Left ventricle myocardium inferior (tissue), 1 donor: ENCODE data around the gene ZNF483. TPM values are rescaled to one million over a fixed set of nuclear protein-coding genes. Genes with fewer than 3 reads are reported as not detected.
"Not testable (repeated sequence)": the region's sequence is repeated elsewhere in the genome, so short reads cannot be mapped to it uniquely, and the experiment has no call there.

Experiments
- DNase-seq: peaks from one replicate; pipeline ENCODE4 v3.0.0-alpha.2; 2020
- H3K27ac ChIP-seq: fragments of 200-600 bp; replicated peaks from 2 replicates; pipeline ENCODE4 v1.8.0; 2021
- H3K27me3 ChIP-seq: fragments of 200-600 bp; 2 replicates; pipeline ENCODE4 v1.8.0; 2021; ENCODE audit warnings: low read depth
- H3K36me3 ChIP-seq: fragments of 200-600 bp; 2 replicates; pipeline ENCODE4 v1.8.0; 2021
- H3K4me1 ChIP-seq: fragments of 200-600 bp; 2 replicates; pipeline ENCODE4 v1.8.0; 2021
- H3K4me3 ChIP-seq: fragments of 200-600 bp; 2 replicates; pipeline ENCODE4 v1.8.0; 2021; ENCODE audit warnings: mild to moderate bottlenecking, moderate library complexity
- H3K9me3 ChIP-seq: fragments of 200-600 bp; replicated peaks from 2 replicates; pipeline ENCODE4 v1.8.0; 2021
- intact Hi-C: fragments of 100-400 bp; cut with micrococcal nuclease; formaldehyde crosslinking; loops from one replicate; pipeline ENCODE4 v1.11.0; 2022
- total RNA-seq: library from RNA; stranded (reverse); fragmentation: NEBNext Ultra II Directional; extraction: Animal tissue kit (Norgen Biotek cat#: 25700); gene quantifications from one replicate; pipeline ENCODE4 v1.2.1, GENCODE V29; 2021
- TF ChIP-seq, protein P1 (sequence below): fragments of 200-600 bp; IDR thresholded peaks from 2 replicates; pipeline ENCODE4 v1.8.0; 2021; ENCODE audit warnings: antibody characterized with exemption, mild to moderate bottlenecking, borderline replicate concordance
- donor health status: DM: no; HTN: yes; CAD: no; lungs with severe emphysema.

The ZNF483 gene
- total RNA-seq, 1 donor from 2014 or later, result 5.8 TPM

DNA sequence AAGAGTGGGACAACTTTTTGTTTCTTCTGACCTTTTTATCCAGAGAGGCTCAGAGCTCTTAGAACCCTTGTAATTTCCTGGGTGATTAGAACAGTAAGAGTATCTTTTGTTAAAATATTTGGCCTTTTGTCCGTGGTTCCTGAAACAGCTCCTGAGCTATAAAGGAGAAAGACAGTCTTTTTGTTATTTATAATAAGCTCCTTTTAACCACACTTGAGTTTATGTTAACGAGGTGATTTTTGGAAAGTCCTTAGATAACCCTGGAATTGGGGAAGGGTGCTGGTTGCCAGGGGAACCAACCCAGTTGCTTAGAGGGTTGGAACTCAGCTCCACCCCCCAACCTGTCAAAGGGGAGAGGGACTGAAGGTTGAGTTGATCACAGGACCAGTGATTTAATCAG lies 4.8 kb downstream of the ZNF483 start:
- peaks cover 18% of the 10 kb centered on the region for H3K4me1 ChIP-seq
- peaks cover 26% of the 10 kb centered on the region for H3K9me3 ChIP-seq
- intact Hi-C loops, result no loop called here
- TF ChIP-seq, protein P1, sequence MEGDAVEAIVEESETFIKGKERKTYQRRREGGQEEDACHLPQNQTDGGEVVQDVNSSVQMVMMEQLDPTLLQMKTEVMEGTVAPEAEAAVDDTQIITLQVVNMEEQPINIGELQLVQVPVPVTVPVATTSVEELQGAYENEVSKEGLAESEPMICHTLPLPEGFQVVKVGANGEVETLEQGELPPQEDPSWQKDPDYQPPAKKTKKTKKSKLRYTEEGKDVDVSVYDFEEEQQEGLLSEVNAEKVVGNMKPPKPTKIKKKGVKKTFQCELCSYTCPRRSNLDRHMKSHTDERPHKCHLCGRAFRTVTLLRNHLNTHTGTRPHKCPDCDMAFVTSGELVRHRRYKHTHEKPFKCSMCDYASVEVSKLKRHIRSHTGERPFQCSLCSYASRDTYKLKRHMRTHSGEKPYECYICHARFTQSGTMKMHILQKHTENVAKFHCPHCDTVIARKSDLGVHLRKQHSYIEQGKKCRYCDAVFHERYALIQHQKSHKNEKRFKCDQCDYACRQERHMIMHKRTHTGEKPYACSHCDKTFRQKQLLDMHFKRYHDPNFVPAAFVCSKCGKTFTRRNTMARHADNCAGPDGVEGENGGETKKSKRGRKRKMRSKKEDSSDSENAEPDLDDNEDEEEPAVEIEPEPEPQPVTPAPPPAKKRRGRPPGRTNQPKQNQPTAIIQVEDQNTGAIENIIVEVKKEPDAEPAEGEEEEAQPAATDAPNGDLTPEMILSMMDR, result no peak
- no peak overlapping the region for H3K4me3 ChIP-seq
- no peak overlapping the region for H3K27ac ChIP-seq
- DNase-seq, result no peak
- peaks cover 77% of the 10 kb centered on the region for H3K36me3 ChIP-seq
- H3K27me3 ChIP-seq, result no peaks in the 10 kb centered on the region

DNA sequence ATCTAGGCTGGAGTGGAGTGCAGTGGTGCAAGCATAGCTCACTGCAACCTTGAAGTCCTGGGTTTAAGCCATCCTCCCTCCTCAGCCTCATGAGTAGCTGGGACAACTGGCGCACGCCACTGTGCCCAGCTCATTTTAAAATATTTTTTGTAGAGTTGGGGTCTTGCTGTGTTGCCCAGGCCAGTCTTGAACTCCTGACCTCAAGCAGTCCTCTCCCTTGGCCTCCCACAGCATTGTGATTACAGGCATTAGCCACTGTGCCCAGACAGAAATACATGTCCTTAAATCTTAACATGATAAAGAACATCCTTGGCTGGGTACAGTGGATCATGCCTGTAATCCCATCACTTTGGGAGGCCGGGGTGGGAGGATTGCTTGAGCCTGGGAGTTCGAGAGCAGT lies 6.7 kb downstream of the ZNF483 start:
- Histone ChIP-seq H3K36me3 (peaks cover 96% of the 10 kb centered on the region), H3K4me1 (no peaks in the 10 kb centered on the region), H3K4me3 (no peak overlapping the region), H3K9me3 (peaks cover 46% of the 10 kb centered on the region), H3K27ac (no peak overlapping the region), H3K27me3 (no peaks in the 10 kb centered on the region)
- intact Hi-C loops, result no loop called here
- TF ChIP-seq, protein P1, result no peak
- no peak for DNase-seq

DNA sequence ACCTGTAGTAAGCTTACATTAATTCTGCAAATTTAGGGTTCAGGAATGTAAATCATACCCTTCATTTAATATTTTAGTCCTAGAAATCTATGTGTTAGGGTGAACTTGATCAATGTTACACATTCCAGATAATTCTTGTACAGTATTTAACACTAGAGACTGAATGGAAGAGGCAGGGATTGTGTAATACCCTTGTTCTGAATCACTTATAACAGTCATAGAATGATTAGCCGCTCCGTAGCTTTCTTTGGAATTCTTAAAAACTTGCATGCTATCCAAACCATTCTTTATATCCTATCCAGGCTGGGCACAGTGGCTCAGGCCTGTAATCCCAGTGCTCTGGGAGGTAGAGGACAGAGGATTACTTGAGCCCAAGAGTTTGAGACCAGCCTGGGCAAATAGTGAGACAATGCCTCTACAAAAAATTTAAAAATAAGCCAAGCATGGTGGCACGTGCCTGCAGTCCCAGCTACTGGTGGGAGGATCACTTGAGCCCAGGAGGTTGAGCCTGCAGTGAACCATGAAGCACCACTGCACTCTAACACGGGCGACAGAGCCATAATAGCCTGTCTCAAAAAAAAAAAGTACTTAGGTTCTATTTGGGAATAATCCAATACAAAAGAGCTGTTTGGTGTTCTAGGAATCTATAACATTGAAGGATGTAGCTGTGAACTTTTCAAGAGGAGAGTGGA lies 8.3 kb downstream of the ZNF483 start:
- no peaks in the 10 kb centered on the region for H3K27me3 ChIP-seq
- TF ChIP-seq, protein P1, result no peak
- peaks cover 100% of the 10 kb centered on the region for H3K36me3 ChIP-seq
- H3K27ac ChIP-seq, result no peak overlapping the region
- DNase-seq, result no peak
- no peaks in the 10 kb centered on the region for H3K4me1 ChIP-seq
- no peak overlapping the region for H3K4me3 ChIP-seq
- peaks cover 61% of the 10 kb centered on the region for H3K9me3 ChIP-seq
- intact Hi-C loops, result no loop called here

GRCh38 chr9:111542497-111543254 lies 17.7 kb downstream of the ZNF483 start:
- Histone ChIP-seq H3K9me3 (peaks cover 100% of the 10 kb centered on the region), H3K36me3 (peaks cover 97% of the 10 kb centered on the region), H3K4me1 (no peaks in the 10 kb centered on the region), H3K4me3 (no peak overlapping the region), H3K27ac (no peak overlapping the region), H3K27me3 (no peaks in the 10 kb centered on the region)
- TF ChIP-seq, protein P1, result no peak
- no peak for DNase-seq
- intact Hi-C loops, result no loop called here

DNA sequence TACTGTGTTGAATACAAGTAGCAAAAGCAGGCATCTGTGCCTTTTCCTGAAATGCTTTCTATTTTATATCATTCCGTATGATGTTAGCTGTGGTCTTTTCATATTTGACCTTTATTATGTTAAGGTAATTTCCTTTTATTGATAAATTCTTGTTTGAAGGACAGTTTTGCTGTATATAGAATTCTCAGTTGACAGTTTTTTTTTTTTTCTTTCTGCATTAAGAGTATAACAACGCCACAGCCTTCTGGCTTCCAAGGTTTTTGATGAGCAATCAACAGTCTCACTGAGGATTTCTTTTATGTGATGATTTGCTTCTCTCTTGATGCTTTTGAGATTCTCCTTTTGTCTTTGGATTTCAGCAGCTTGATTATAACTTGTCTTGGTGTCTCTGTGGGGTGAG lies 23.6 kb downstream of the ZNF483 start:
- H3K9me3 ChIP-seq, result peaks cover 100% of the 10 kb centered on the region
- intact Hi-C loops, result no loop called here

DNA sequence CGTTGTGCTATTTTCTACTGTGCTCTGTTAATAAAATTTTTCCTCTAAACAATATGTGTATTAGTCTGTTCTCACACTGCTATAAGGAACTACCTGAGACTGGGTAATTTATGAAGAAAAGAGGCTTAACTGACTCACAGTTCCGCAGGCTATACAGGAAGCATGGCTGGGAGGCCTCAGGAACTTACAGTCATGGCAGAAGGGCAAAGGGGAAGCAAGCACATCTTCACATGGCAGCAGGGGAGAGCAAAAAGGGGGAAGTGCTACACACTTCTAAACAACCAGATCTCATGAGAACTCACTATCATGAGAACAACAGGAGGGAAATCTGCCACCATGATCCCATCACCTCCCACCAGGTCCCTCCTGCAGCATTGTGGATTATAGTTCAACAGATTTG lies 30.4 kb downstream of the ZNF483 start:
- H3K27me3 ChIP-seq, H3K4me1 ChIP-seq, H3K4me3 ChIP-seq, intact Hi-C loops, DNase-seq, H3K27ac ChIP-seq: not testable (repeated sequence)
- peaks cover 62% of the 10 kb centered on the region for H3K36me3 ChIP-seq
- H3K9me3 ChIP-seq, result peaks cover 76% of the 10 kb centered on the region

More for the DNA sequence above, 23.6 kb downstream of the ZNF483 start:
- Histone ChIP-seq H3K4me3 (no peak overlapping the region), H3K27ac (no peak overlapping the region), H3K27me3 (no peaks in the 10 kb centered on the region), H3K4me1 (no peaks in the 10 kb centered on the region), H3K36me3 (peaks cover 97% of the 10 kb centered on the region)
- DNase-seq, result no peak
- TF ChIP-seq, protein P1, result no peak
